ENCODE results near the gene DOP1A.

Gene DOP1A

GRCh38 chr6:83047065-83047754 lies 20.3 kb upstream of the DOP1A start:
- no peak for DNase-seq (ENCODE audit: low read depth)
- TF ChIP-seq CTCF (IDR thresholded peaks at IDR 0.05; ENCODE audit: control insufficient read depth, insufficient read depth, low read depth, low read length, missing control alignments): no peak
- H3K4me3 ChIP-seq (ENCODE audit: control insufficient read depth, low read depth, low read length): no peak overlapping the region

DNA sequence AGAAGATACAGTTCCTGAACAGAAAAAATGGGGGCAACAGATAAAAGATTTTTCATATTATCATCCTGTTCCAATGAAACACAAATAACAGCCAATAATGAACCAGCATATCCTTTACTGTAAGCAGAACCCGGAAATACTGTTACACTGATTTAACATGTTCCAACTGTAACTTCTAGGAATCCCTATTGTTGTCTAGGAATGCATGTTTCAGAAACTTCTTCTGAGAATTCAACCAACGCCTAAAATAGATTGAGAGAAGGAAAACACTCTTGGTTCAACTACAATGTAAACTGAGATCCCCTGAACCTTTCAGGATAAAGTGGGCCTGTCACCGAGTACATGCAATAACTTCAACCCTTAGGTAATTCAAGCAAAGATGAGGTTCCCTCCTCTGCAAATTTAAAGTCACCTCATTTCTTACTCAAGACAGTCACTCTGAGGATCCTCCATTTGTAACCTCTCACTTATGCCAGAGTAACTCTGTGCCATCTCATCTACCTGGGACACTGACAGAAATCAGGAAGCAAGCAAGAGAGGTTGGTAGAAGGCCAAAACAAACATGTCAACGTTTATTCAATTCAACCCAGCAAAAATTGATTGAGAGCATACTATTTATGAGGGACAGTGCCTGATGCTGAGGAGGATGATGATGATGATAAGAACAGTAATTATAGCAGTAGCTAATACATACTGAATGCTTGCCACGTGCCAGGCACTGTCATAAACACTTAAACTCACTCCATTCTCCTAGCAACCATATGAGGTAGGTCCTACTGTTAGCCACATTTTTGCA lies 15.9 kb upstream of the DOP1A start:
- TF ChIP-seq CTCF (IDR thresholded peaks at IDR 0.05; ENCODE audit: control insufficient read depth, insufficient read depth, low read depth, low read length, missing control alignments): no peak
- no peak for DNase-seq (ENCODE audit: low read depth)
- no peak overlapping the region for H3K4me3 ChIP-seq (ENCODE audit: control insufficient read depth, low read depth, low read length)

DNA sequence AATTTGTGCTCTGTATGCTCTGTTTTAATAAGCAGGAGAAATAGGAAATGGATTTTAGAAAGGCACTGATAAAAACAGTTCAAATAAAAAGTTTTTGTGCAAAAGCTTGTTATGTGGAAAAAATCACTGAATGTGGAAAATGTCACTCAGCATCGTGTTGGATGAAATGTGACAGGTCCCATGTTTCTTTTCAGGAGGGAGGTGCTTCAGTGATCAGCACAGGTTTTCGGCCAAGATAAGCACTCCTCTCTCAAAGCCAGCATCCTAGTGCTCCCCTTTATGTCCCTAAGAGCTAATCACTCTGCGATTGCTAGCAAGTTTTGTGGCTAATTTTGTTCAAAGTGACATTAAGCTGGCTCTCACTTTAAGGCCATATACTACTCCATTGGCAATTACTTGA lies 13.8 kb upstream of the DOP1A start:
- no peak overlapping the region for H3K4me3 ChIP-seq (ENCODE audit: control insufficient read depth, low read depth, low read length)
- no peak for DNase-seq (ENCODE audit: low read depth)
- no peak for TF ChIP-seq CTCF (IDR thresholded peaks at IDR 0.05; ENCODE audit: control insufficient read depth, insufficient read depth, low read depth, low read length, missing control alignments)

DNA sequence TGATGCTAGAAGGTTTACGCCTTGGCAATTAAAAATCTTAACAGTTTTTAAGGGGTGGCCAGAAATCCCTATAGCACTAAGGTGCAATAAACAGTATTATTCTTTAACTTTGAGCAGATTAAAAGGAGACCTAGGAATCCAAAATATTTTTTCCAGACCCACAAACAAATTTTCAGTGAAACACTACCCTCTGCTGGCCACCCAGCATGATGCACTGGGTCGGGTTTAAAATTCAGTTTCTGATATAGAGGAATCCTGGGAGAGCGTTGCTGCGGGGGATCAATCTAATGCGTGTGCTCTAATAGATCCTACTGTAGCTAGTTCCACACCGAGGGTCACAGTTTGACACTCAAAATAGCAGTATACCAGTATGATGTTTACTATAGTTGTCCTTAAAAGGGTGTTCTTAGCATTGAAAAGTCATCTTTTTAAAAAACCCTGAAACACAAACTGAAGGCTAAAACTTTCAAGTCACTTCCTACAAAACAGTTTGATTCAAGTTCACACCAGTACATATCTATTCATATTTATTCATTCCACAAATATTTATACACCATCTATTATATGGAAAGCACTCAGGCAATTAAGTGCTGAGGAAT lies 12.0 kb upstream of the DOP1A start:
- peak; percentile 14 for DNase-seq (ENCODE audit: low read depth)
- H3K4me3 ChIP-seq (ENCODE audit: control insufficient read depth, low read depth, low read length): no peak overlapping the region
- TF ChIP-seq CTCF (IDR thresholded peaks at IDR 0.05; ENCODE audit: control insufficient read depth, insufficient read depth, low read depth, low read length, missing control alignments): peak; percentile 73

DNA sequence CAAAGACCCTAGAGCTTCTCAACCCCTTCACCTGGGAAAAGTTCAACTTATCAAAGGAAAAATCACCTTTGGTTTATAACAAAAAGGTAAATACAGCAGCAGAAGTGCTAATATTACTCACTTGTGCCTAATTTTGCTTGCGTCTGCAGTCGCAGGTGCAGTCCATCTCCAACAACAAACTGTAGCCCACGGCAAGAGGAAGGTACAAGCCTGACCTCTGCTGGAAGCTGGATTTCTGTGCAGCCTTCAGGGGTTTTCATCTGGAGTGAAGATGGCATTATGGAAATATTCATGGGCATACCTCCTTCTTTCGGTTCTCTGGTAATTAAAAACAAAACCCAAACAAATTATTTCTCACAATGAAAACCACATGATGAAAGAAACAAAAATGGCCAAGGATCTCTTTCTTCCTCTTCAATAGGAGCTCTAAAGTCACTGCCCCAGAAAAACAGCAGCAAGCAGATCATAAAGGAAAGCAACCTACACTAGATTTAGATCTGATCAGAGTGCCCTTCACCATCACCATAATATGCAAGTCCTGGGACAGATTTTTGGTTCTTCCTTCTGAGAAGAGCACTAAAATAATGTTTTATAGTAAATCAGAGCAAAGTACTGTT lies 9.7 kb upstream of the DOP1A start:
- no peak for DNase-seq (ENCODE audit: low read depth)
- peak; percentile 89 for TF ChIP-seq CTCF (IDR thresholded peaks at IDR 0.05; ENCODE audit: control insufficient read depth, insufficient read depth, low read depth, low read length, missing control alignments)
- no peak overlapping the region for H3K4me3 ChIP-seq (ENCODE audit: control insufficient read depth, low read depth, low read length)

DNA sequence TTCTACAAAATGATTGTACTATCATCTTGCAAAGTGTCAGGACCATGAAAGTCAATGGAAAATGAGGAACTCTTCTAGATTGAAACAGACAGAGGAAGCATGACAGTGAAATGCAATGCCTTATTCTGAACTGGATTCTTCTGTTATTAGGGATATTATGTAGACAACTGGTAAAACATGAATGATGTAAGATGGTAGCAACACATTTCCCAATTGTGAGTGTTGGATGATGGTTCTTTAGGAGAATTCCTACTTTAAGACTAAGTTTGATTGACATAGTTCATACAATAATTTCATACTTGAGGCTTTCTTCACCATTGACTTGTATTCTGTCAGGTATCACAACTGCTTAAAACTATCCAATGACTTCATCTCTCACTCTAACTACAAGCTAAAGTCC lies 6.3 kb upstream of the DOP1A start:
- no peak overlapping the region for H3K4me3 ChIP-seq (ENCODE audit: control insufficient read depth, low read depth, low read length)
- TF ChIP-seq CTCF (IDR thresholded peaks at IDR 0.05; ENCODE audit: control insufficient read depth, insufficient read depth, low read depth, low read length, missing control alignments): no peak
- DNase-seq (ENCODE audit: low read depth): no peak

All from AG09309 (cell line).